Vagina (tissue), 2 donors: ENCODE data around the gene THADA. TPM values are rescaled to one million over a fixed set of nuclear protein-coding genes. Genes with fewer than 3 reads are reported as not detected.

ENCODE experiments used
- DNase-seq, 2 donors: peaks; one replicate each; pipeline ENCODE4 v3.0.0-alpha.2; 2017; ENCODE audit errors: extremely low spot score in 2 of 2
- H3K27ac ChIP-seq: fragments of 200-600 bp; sonication (generic); one replicate; pipeline ENCODE4 v1.5.1; 2019
- H3K27me3 ChIP-seq: fragments of 200-600 bp; sonication (generic); one replicate; pipeline ENCODE4 v1.5.1; 2019
- H3K36me3 ChIP-seq, 2 donors: fragments of 200-600 bp; sonication (generic); one replicate each; pipeline ENCODE4 v1.5.1; 2017 to 2019
- H3K4me1 ChIP-seq: fragments of 200-600 bp; sonication (generic); one replicate; pipeline ENCODE4 v1.5.1; 2019
- H3K4me3 ChIP-seq, 2 donors: fragments of 200-600 bp; sonication (generic); 1 replicate in 1 of 2; 2 replicates in 1 of 2; pipeline ENCODE4 v1.5.1; 2016 to 2019
- H3K9me3 ChIP-seq: fragments of 200-600 bp; sonication (generic); one replicate; pipeline ENCODE4 v1.5.1; 2019
- POLR2A ChIP-seq, 2 donors: fragments of 450-650 bp; IDR thresholded peaks; one replicate each; pipeline ENCODE4 v1.6.1; 2017; ENCODE audit warnings: antibody characterized with exemption in 2 of 2, mild to moderate bottlenecking in 2 of 2, moderate library complexity in 2 of 2
- POLR2AphosphoS5 ChIP-seq, 2 donors: sonication (generic); formaldehyde crosslinking; IDR thresholded peaks; one replicate each; pipeline ENCODE4 v1.9.0; 2017; ENCODE audit warnings: antibody characterized with exemption in 2 of 2, mild to moderate bottlenecking in 2 of 2, low read depth in 1 of 2; ENCODE audit not compliant: insufficient read depth in 1 of 2
- intact Hi-C: fragments of 100-400 bp; cut with DNase I; formaldehyde crosslinking; loops from one replicate; pipeline ENCODE4 v1.15.1; 2023
- total RNA-seq: library from RNA; depleted of rRNA; stranded (reverse); fragments of >200 nt; gene quantifications from one replicate; pipeline ENCODE4 v1.2.3, GENCODE V29; 2016
- TF ChIP-seq, protein P1 (sequence below), 3 experiments: fragments of 450-650 bp in 2 of 3; fragments of 200-600 bp in 1 of 3; sonication (generic) in 1 of 3; IDR thresholded peaks; one replicate each; pipeline ENCODE4 v1.5.1; 2017 to 2019; ENCODE audit warnings: antibody characterized with exemption in 3 of 3, mild to moderate bottlenecking in 2 of 3, moderate library complexity in 2 of 3

THADA gene
- total RNA-seq, 1 donor from 2014 or later, result 32.2 TPM

DNA sequence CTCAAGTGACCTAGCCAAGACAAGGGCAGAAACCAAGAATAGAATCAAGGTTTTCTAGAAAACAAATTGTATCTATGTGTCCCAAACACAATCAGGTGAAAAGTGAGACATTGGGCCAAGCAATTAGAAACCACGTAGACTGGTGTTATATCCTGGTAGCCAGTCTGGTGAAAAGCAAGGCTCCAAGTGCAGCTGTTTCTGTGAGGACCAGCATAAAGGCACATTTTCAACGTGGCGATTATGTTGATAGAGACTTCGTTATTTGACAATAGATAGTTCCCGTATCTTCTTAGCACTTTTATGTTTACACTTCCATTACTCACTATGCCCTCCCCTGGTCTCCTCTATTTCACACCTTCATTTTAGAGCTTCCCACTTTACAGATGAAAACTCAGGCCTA is 266.2 kb downstream of the THADA start:
- H3K4me1 ChIP-seq, result peaks cover 69% of the 10 kb centered on the region
- intact Hi-C loops, result loop anchor here (10.0 kb wide), 1 partner anchor 135 kb away; no protein-coding TSS in a partner anchor

DNA sequence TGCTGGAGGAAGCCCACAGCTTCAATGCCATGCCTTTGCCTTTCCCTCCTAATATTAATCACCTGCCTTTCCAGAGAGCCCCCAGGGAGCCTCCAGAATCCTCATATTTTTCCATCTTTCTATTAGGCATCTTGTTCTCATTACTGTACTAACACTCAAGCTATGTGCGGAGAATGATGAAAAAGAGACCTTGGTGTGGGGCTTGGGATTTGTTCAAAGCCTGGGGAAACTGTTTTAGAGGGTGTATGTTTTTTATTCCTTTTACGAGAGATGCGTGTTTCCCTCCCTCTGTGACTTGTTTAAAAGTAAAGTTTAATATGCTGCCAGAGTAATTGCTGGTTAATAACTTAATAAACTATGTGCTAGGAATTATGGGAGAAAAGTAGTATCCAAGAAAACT is 267.0 kb downstream of the THADA start:
- H3K27ac ChIP-seq, result peak overlapping the region; percentile 72
- no peaks in the 10 kb centered on the region for H3K9me3 ChIP-seq
- peaks cover 69% of the 10 kb centered on the region for H3K4me1 ChIP-seq
- TF ChIP-seq, protein P1, sequence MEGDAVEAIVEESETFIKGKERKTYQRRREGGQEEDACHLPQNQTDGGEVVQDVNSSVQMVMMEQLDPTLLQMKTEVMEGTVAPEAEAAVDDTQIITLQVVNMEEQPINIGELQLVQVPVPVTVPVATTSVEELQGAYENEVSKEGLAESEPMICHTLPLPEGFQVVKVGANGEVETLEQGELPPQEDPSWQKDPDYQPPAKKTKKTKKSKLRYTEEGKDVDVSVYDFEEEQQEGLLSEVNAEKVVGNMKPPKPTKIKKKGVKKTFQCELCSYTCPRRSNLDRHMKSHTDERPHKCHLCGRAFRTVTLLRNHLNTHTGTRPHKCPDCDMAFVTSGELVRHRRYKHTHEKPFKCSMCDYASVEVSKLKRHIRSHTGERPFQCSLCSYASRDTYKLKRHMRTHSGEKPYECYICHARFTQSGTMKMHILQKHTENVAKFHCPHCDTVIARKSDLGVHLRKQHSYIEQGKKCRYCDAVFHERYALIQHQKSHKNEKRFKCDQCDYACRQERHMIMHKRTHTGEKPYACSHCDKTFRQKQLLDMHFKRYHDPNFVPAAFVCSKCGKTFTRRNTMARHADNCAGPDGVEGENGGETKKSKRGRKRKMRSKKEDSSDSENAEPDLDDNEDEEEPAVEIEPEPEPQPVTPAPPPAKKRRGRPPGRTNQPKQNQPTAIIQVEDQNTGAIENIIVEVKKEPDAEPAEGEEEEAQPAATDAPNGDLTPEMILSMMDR (IDR thresholded peaks at IDR 0.05), result no peak
- TF ChIP-seq POLR2AphosphoS5 (IDR thresholded peaks at IDR 0.05; ENCODE audit: insufficient read depth in 1 of 2, low read depth in 1 of 2) (no peak), POLR2A (IDR thresholded peaks at IDR 0.05) (no peak)
- intact Hi-C loops, result no loop called here
- H3K27me3 ChIP-seq, result no peaks in the 10 kb centered on the region
- H3K4me3 ChIP-seq, result no peak overlapping the region
- no peaks in the 10 kb centered on the region for H3K36me3 ChIP-seq
- DNase-seq, result no peak

More for the DNA sequence above, 266.2 kb downstream of the THADA start:
- no peak for TF ChIP-seq POLR2A (IDR thresholded peaks at IDR 0.05)
- TF ChIP-seq, protein P1 (IDR thresholded peaks at IDR 0.05), result no peak
- no peak for TF ChIP-seq POLR2AphosphoS5 (IDR thresholded peaks at IDR 0.05; ENCODE audit: insufficient read depth in 1 of 2, low read depth in 1 of 2)
- Histone ChIP-seq H3K27me3 (no peaks in the 10 kb centered on the region), H3K4me3 (no peak overlapping the region), H3K9me3 (no peaks in the 10 kb centered on the region), H3K27ac (peak overlapping the region; percentile 35), H3K36me3 (no peaks in the 10 kb centered on the region)
- no peak for DNase-seq

DNA sequence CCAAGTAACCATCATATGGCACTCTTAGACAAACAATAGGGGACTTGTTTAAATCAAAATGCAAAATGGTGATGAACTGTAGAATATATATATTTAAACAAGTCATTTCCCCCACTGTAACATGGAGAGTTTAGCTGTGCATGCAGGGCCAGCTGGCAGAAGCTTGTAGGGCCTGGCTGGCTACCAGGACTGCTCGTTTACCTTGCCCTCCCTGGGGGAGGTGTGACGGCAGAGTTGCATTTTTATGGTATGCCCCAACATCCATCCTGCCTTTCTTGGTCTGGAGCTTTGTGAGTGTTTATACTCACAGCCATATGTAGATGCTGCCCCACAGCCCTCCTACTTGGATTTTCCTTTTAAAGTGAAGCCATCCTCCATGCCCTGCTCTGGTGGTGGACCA is 267.7 kb downstream of the THADA start:
- intact Hi-C loops, result no loop called here
- no peaks in the 10 kb centered on the region for H3K27me3 ChIP-seq
- H3K27ac ChIP-seq, result peak overlapping the region; percentile 72
- H3K36me3 ChIP-seq, result no peaks in the 10 kb centered on the region
- no peak for DNase-seq
- H3K9me3 ChIP-seq, result no peaks in the 10 kb centered on the region
- no peak for TF ChIP-seq POLR2A (IDR thresholded peaks at IDR 0.05)
- TF ChIP-seq, protein P1 (IDR thresholded peaks at IDR 0.05), result no peak
- TF ChIP-seq POLR2AphosphoS5 (IDR thresholded peaks at IDR 0.05; ENCODE audit: insufficient read depth in 1 of 2, low read depth in 1 of 2), result no peak
- H3K4me1 ChIP-seq, result peaks cover 67% of the 10 kb centered on the region
- no peak overlapping the region for H3K4me3 ChIP-seq

DNA sequence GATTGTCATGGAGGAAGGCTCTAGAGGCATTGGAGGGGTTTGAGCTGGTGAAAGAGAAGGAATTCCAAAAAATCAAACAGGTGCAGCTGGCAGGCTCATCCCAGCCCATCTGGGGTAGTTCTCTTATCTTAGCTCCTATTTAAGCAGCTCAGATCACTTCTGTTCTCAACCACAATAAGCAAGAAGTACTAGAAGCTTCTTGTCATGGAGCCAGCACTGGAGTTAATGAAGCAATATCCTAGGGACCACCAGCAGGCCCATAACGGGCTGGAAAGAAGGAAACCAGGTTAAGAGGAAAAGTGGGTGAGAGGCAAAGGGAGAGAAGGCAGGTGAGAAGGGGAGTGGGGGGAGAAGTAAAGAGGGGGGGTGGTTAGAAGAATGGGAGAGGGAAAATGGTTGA is 268.7 kb downstream of the THADA start:
- intact Hi-C loops, result no loop called here
- H3K27me3 ChIP-seq, result no peaks in the 10 kb centered on the region
- no peaks in the 10 kb centered on the region for H3K9me3 ChIP-seq
- DNase-seq, result no peak
- no peaks in the 10 kb centered on the region for H3K36me3 ChIP-seq
- no peak overlapping the region for H3K4me3 ChIP-seq
- H3K4me1 ChIP-seq, result peaks cover 56% of the 10 kb centered on the region
- TF ChIP-seq POLR2A (IDR thresholded peaks at IDR 0.05), result no peak
- TF ChIP-seq POLR2AphosphoS5 (IDR thresholded peaks at IDR 0.05; ENCODE audit: insufficient read depth in 1 of 2, low read depth in 1 of 2), result no peak
- TF ChIP-seq, protein P1 (IDR thresholded peaks at IDR 0.05), result no peak
- peak overlapping the region; percentile 38 for H3K27ac ChIP-seq

DNA sequence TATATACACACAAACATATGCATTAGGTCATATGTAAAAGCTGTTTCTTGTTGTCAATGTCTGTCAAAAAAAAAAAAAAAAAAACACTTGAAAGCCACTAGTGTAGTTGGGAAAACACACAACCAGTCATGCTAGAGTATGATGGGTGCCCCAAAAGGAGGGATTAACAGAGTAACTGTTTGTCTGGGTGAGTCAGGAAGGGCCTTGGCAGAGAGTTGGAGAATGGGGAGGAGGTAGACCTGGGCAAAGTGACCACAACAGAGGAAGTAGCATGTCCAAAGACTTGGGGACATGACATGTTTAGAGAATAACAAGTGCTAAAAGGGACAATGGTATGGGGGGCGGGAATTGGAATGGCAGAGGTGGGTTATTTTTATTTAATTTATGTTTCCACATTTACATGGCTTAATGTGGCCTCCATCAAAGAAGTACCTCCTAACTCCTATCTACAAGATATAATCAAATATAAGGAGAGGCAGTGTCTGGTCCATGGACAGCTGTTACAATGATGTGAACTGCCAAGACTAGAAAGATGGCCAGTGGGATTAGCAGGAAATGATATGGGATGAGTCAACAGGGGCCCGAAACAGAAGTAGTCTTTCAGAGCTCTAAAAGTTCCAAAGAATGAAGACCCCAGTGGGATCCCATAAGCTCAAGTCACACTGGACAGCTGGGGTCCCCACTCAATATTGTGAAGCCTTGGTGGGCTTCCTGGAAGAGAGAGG is 269.6 kb downstream of the THADA start:
- TF ChIP-seq POLR2AphosphoS5 (IDR thresholded peaks at IDR 0.05; ENCODE audit: insufficient read depth in 1 of 2, low read depth in 1 of 2) (no peak), POLR2A (IDR thresholded peaks at IDR 0.05) (no peak)
- TF ChIP-seq, protein P1 (IDR thresholded peaks at IDR 0.05), result no peak
- DNase-seq, result no peak
- Histone ChIP-seq H3K27me3 (no peaks in the 10 kb centered on the region), H3K4me1 (peaks cover 54% of the 10 kb centered on the region), H3K27ac (peak overlapping the region; percentile 38), H3K36me3 (no peaks in the 10 kb centered on the region), H3K9me3 (no peaks in the 10 kb centered on the region), H3K4me3 (no peak overlapping the region)
- intact Hi-C loops, result no loop called here
